Measurements from ENCODE around the gene FEM1B. TPM values are rescaled to one million over a fixed set of nuclear protein-coding genes. Genes with fewer than 3 reads are reported as not detected.

Gene FEM1B
- total and polyA plus RNA-seq, 2 of the 8 experiments (the other 6 are each of a cell fraction or from before 2014, with no cell fraction given) = 36.1 to 83.8 TPM

- Histone ChIP-seq H3K4me2 (ENCODE audit: insufficient read depth in 1 of 2, low read depth in 2 of 2, low read length in 2 of 2) (peak overlapping the region; percentile 19 to 44; a peak in 1 of 4 replicates), H2BK15ac (ENCODE audit: low read length) (peak overlapping the region; percentile 81; the same call in 1 of the 2 replicates), H2BK12ac (ENCODE audit: low read depth, low read length) (peak overlapping the region; percentile 99; the same call in 1 of the 2 replicates), H3K36me3 (ENCODE audit: control insufficient read depth in 2 of 4, insufficient read depth in 4 of 4, low read length in 3 of 4) (no peaks in the 10 kb centered on the region), H4K91ac (replicated peaks; ENCODE audit: insufficient read length, low read length) (peak overlapping the region; percentile 60), H2AK5ac (ENCODE audit: low read depth, low read length) (peak overlapping the region; percentile 58; the same call in 1 of the 2 replicates), H3K79me2 (ENCODE audit: control insufficient read depth in 1 of 2, insufficient read depth in 2 of 2, low read length in 2 of 2) (no peaks in the 10 kb centered on the region), H3K23me2 (ENCODE audit: low read depth, low read length) (0 out of 2 replicates have a peak, but pooled peaks cover 2% of the 10 kb centered on the region), H3K79me1 (ENCODE audit: low read depth, low read length) (no peaks in the 10 kb centered on the region), H3K14ac (ENCODE audit: insufficient read length) (no peak overlapping the region), H3K9ac (replicated peaks in 1 of 4; ENCODE audit: extremely low read depth in 1 of 4, low read depth in 3 of 4, low read length in 3 of 4) (no peak overlapping the region; a peak in 1 of 7 replicates), H4K20me1 (replicated peaks in 1 of 2; ENCODE audit: control insufficient read depth in 1 of 2, insufficient read depth in 2 of 2, low read length in 2 of 2) (no peaks in the 10 kb centered on the region), H2AFZ (ENCODE audit: low read length) (peak overlapping the region; percentile 67), H3K23ac (ENCODE audit: insufficient read length) (no peak overlapping the region), H3K18ac (ENCODE audit: extremely low read depth, low read length) (peak overlapping the region; percentile 87), H2BK5ac (ENCODE audit: low read depth, low read length) (peak overlapping the region; percentile 79; the same call in 1 of the 2 replicates), H3K56ac (replicated peaks; ENCODE audit: insufficient read length, low read depth, low read length) (no peak overlapping the region), H3K9me3 (ENCODE audit: insufficient read depth in 2 of 2, low read depth in 1 of 2, low read length in 1 of 2) (no peaks in the 10 kb centered on the region), H3K4ac (replicated peaks; ENCODE audit: insufficient read length, low read depth, low read length) (no peak overlapping the region), H4K8ac (ENCODE audit: extremely low read depth, insufficient read depth, low read length) (peak overlapping the region; percentile 7; the same call in 1 of the 2 replicates), H3K4me1 (replicated peaks in 1 of 4; ENCODE audit: control insufficient read depth in 3 of 4, insufficient read depth in 4 of 4, low read length in 3 of 4) (peaks cover 0 to 20% (median 15%) of the 10 kb centered on the region in 4 experiments; a peak in 6 of 7 replicates), H3K4me3 (ENCODE audit: extremely low read depth in 1 of 4, insufficient read depth in 2 of 4, low read depth in 3 of 4, low read length in 4 of 4) (peak overlapping the region in 1 of 4 experiments; percentile 25; a peak in 1 of 8 replicates), H3K27ac (ENCODE audit: low read depth, low read length) (no peak overlapping the region), H2BK120ac (replicated peaks; ENCODE audit: low read depth, low read length) (peak overlapping the region; percentile 16), H4K5ac (ENCODE audit: insufficient read length, low read depth, low read length) (no peak overlapping the region), H2BK20ac (ENCODE audit: low read length) (peak overlapping the region; percentile 97), H3K27me3 (replicated peaks in 1 of 4; ENCODE audit: control insufficient read depth in 3 of 4, extremely low read depth in 1 of 4, insufficient read depth in 3 of 4, low read length in 3 of 4) (no peaks in the 10 kb centered on the region)
- ChIA-PET POLR2A (ENCODE audit: partially characterized antibody) (interaction anchor here (1.0 to 2.6 kb wide), 4 partner anchors 12 to 63 kb away, joined by 3 to 11 read pairs (median 5); partner anchors contain the start of gene FEM1B), CTCF (ENCODE audit: partially characterized antibody) (interaction anchor here (0.7 to 3.5 kb wide), 35 partner anchors 8 to 358 kb away, joined by 3 to 47 read pairs (median 4); partner anchors contain the start of gene FEM1B)
- FAIRE-seq (no peak), DNase-seq (ENCODE audit: low read depth in 1 of 2, low spot score in 2 of 2) (peak in 1 of 2 experiments; percentile 72)
- WGBS, 2 experiments (ENCODE audit: extremely low coverage in 1 of 2, insufficient coverage in 1 of 2, insufficient read length in 1 of 2, insufficient replicate concordance in 2 of 2, low coverage in 1 of 2, low lambda C conversion rate in 2 of 2, missing lambda C conversion rate in 1 of 2) = 45% methylated on average over 17 of the region's 17 CpGs; no CpG with 5 or more reads in 1 of the 2 experiments
- TF ChIP-seq RBBP5 (IDR thresholded peaks at IDR 0.05; ENCODE audit: borderline replicate concordance, low read depth, low read length) = 0 out of 2 replicates have a peak, but pooled peaks have one; percentile 45
- TF ChIP-seq TEAD4 (IDR thresholded peaks at IDR 0.05; ENCODE audit: low read depth, low read length) = no peak
- 0 out of 2 replicates have a peak, but pooled peaks have one; percentile 30 for TF ChIP-seq YY1 (IDR thresholded peaks at IDR 0.05; ENCODE audit: low read depth, low read length)
- TF ChIP-seq HDAC2 (IDR thresholded peaks at IDR 0.05; ENCODE audit: borderline replicate concordance in 1 of 2, low read depth in 2 of 2, low read length in 2 of 2) = peak in 1 of 2 experiments; percentile 58; a peak in 1 of 4 replicates
- TF ChIP-seq GABPA (IDR thresholded peaks at IDR 0.05; ENCODE audit: borderline replicate concordance, insufficient read depth, low read length) = no peak
- TF ChIP-seq CTCF (IDR thresholded peaks at IDR 0.05; ENCODE audit: control extremely low read depth in 1 of 3, insufficient read depth in 1 of 3, low read depth in 1 of 3, low read length in 3 of 3) = peak; percentile 75 to 82 (median 77)
- TF ChIP-seq KDM1A (IDR thresholded peaks at IDR 0.05; ENCODE audit: borderline replicate concordance, low read length) = peak; percentile 95
These were observed 38.7 kb downstream of the FEM1B start for GRCh38 chr15:68316061-68316804.

Data from H1 (cell line).